T47D (cell line): ENCODE measurements around the gene AGAP1.
A peak's percentile ranks its signal among the peaks of the same experiment; 100 is the strongest.

Source experiments
- DNase-seq, 2 experiments: peaks; one replicate each; pipeline versions ENCODE4 v3.0.0 to v3.0.0-alpha.2; 2011 to 2012; ENCODE audit warnings: low read depth in 1 of 2, low spot score in 1 of 2
- JUND ChIP-seq: IDR thresholded peaks from 2 replicates; pipeline ENCODE4 v1.6.1; 2012; ENCODE audit warnings: low read depth
- in situ Hi-C: cut with HindIII; loops from 2 replicates; pipeline ENCODE4 v1.10.0; 2016; ENCODE audit warnings: low sequenced_read_pairs, low pct_unique_long_range_greater_than_20kb

The AGAP1 gene

GRCh38 chr2:235836491-235836911 lies 342.7 kb downstream of the AGAP1 start:
- in situ Hi-C loops, result no loop called here
- no peak for TF ChIP-seq JUND
- peak; percentile 29 to 71 for DNase-seq

- no peak for TF ChIP-seq JUND
- in situ Hi-C loops, result no loop called here
- DNase-seq, result no peak
Measured at GRCh38 chr2:235839226-235839625, 345.4 kb downstream of the AGAP1 start.

- in situ Hi-C loops, result no loop called here
- DNase-seq, result no peak
- TF ChIP-seq JUND, result no peak
Measured at GRCh38 chr2:235839974-235840373, 346.1 kb downstream of the AGAP1 start.

GRCh38 chr2:235841863-235842262 lies 348.0 kb downstream of the AGAP1 start:
- no peak for TF ChIP-seq JUND
- in situ Hi-C loops, result no loop called here
- DNase-seq, result no peak

GRCh38 chr2:235842941-235843340 lies 349.1 kb downstream of the AGAP1 start:
- no peak for TF ChIP-seq JUND
- DNase-seq, result no peak
- in situ Hi-C loops, result no loop called here

- in situ Hi-C loops, result no loop called here
- no peak for TF ChIP-seq JUND
- no peak for DNase-seq
Measured at GRCh38 chr2:235843591-235844395, 349.9 kb downstream of the AGAP1 start.

GRCh38 chr2:235844561-235844960 lies 350.7 kb downstream of the AGAP1 start:
- DNase-seq, result no peak
- in situ Hi-C loops, result no loop called here
- TF ChIP-seq JUND, result no peak

- no peak for TF ChIP-seq JUND
- in situ Hi-C loops, result no loop called here
- DNase-seq, result no peak
Measured at GRCh38 chr2:235845245-235845644, 351.4 kb downstream of the AGAP1 start.

- TF ChIP-seq JUND, result no peak
- DNase-seq, result no peak
- in situ Hi-C loops, result no loop called here
Measured at GRCh38 chr2:235847576-235847975, 353.7 kb downstream of the AGAP1 start.

- in situ Hi-C loops, result no loop called here
- TF ChIP-seq JUND, result no peak
- no peak for DNase-seq
Measured at GRCh38 chr2:235848055-235848454, 354.2 kb downstream of the AGAP1 start.

GRCh38 chr2:235848946-235849345 lies 355.1 kb downstream of the AGAP1 start:
- no peak for DNase-seq
- TF ChIP-seq JUND, result no peak
- in situ Hi-C loops, result no loop called here

GRCh38 chr2:235849489-235849888 lies 355.6 kb downstream of the AGAP1 start:
- in situ Hi-C loops, result no loop called here
- no peak for TF ChIP-seq JUND

GRCh38 chr2:235850289-235850688 lies 356.4 kb downstream of the AGAP1 start:
- in situ Hi-C loops, result no loop called here
- TF ChIP-seq JUND, result no peak
- DNase-seq, result no peak

More at GRCh38 chr2:235849489-235849888, 355.6 kb downstream of the AGAP1 start:
- no peak for DNase-seq
